Measurements from ENCODE around the gene TMTC1. TPM values are rescaled to one million over a fixed set of nuclear protein-coding genes. Genes with fewer than 3 reads are reported as not detected.

The TMTC1 gene
- total RNA-seq, 1 experiment from 2014 or later = 6.1 TPM

DNA sequence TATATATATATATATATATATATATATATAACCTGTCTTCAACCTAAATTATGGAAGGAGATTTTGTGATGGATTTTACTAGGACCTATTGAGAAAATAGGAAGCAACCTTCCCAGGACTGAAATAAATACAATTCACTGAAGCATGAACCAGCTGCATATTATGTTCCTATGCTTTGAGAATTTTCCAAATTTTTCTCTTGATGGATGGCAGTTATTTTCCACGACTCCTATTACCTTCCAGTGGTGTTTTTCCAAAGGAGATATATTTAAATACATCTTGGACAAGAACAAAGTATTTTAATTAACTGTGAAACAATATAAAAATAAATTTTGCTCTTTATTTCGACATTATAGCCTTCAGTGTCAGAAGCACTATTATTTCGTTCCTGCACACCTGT is 87.9 kb downstream of the TMTC1 start:
- Histone ChIP-seq H3K4me1 (ENCODE audit: insufficient read depth, low read length, poor library complexity, severe bottlenecking) (peaks cover 16% of the 10 kb centered on the region), H3K27me3 (replicated peaks; ENCODE audit: insufficient read depth, low read depth, low read length, poor library complexity) (peaks cover 57% of the 10 kb centered on the region), H3K4me3 (ENCODE audit: low read depth, low read length, poor library complexity, severe bottlenecking) (no peak overlapping the region), H3K9me3 (ENCODE audit: low read depth, low read length, poor library complexity, severe bottlenecking) (no peaks in the 10 kb centered on the region), H3K27ac (ENCODE audit: low read depth, low read length, poor library complexity, severe bottlenecking) (no peak overlapping the region), H3K36me3 (ENCODE audit: insufficient read depth, low read length, poor library complexity, severe bottlenecking) (no peaks in the 10 kb centered on the region)
- no TSS peak for BruUV-seq (replicated peaks)
- CTCF ChIA-PET = no interaction called here
- TF ChIP-seq, protein P1, sequence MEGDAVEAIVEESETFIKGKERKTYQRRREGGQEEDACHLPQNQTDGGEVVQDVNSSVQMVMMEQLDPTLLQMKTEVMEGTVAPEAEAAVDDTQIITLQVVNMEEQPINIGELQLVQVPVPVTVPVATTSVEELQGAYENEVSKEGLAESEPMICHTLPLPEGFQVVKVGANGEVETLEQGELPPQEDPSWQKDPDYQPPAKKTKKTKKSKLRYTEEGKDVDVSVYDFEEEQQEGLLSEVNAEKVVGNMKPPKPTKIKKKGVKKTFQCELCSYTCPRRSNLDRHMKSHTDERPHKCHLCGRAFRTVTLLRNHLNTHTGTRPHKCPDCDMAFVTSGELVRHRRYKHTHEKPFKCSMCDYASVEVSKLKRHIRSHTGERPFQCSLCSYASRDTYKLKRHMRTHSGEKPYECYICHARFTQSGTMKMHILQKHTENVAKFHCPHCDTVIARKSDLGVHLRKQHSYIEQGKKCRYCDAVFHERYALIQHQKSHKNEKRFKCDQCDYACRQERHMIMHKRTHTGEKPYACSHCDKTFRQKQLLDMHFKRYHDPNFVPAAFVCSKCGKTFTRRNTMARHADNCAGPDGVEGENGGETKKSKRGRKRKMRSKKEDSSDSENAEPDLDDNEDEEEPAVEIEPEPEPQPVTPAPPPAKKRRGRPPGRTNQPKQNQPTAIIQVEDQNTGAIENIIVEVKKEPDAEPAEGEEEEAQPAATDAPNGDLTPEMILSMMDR (conservative IDR thresholded peaks at IDR 0.05; ENCODE audit: low read depth, low read length) = no peak
- no peak for TF ChIP-seq EZH2 (IDR thresholded peaks at IDR 0.05; ENCODE audit: borderline replicate concordance, low read depth, low read length, poor library complexity, severe bottlenecking)
- intact Hi-C loops (cut with micrococcal nuclease; ENCODE audit: unreplicated experiment) = no loop called here
- POLR2A ChIA-PET (ENCODE audit: low non-redundant PET) = no interaction called here
- DNase-seq (ENCODE audit: low spot score) = no peak

DNA sequence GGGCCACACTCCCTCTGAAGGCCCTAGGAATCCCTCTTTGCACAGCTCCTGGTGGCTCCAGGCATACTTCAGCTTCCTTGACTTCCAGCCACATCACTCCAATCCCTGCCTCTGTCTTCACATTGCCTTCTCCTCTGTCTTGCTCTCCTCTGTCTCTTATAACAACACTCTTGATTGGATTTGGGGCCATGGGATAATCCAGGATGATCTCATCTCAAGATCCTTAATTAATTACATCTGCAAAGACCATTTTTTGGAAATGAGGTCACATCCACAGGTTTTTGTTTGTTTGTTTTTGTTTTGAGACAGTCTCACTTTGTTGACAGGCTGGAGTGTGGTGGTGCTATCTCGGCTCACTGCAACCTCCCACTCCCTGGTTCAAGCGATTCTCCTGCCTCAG is 88.7 kb downstream of the TMTC1 start:
- H3K36me3 ChIP-seq (ENCODE audit: insufficient read depth, low read length, poor library complexity, severe bottlenecking) = no peaks in the 10 kb centered on the region
- H3K27ac ChIP-seq (ENCODE audit: low read depth, low read length, poor library complexity, severe bottlenecking) = no peak overlapping the region
- peaks cover 59% of the 10 kb centered on the region for H3K27me3 ChIP-seq (replicated peaks; ENCODE audit: insufficient read depth, low read depth, low read length, poor library complexity)
- peaks cover 13% of the 10 kb centered on the region for H3K4me1 ChIP-seq (ENCODE audit: insufficient read depth, low read length, poor library complexity, severe bottlenecking)
- no peaks in the 10 kb centered on the region for H3K9me3 ChIP-seq (ENCODE audit: low read depth, low read length, poor library complexity, severe bottlenecking)
- DNase-seq (ENCODE audit: low spot score) = no peak
- ChIA-PET POLR2A (ENCODE audit: low non-redundant PET) (no interaction called here), CTCF (no interaction called here)
- no TSS peak for BruUV-seq (replicated peaks)
- no peak overlapping the region for H3K4me3 ChIP-seq (ENCODE audit: low read depth, low read length, poor library complexity, severe bottlenecking)
- intact Hi-C loops (cut with micrococcal nuclease; ENCODE audit: unreplicated experiment) = no loop called here
- TF ChIP-seq, protein P1 (conservative IDR thresholded peaks at IDR 0.05; ENCODE audit: low read depth, low read length) = no peak
- TF ChIP-seq EZH2 (IDR thresholded peaks at IDR 0.05; ENCODE audit: borderline replicate concordance, low read depth, low read length, poor library complexity, severe bottlenecking) = no peak

DNA sequence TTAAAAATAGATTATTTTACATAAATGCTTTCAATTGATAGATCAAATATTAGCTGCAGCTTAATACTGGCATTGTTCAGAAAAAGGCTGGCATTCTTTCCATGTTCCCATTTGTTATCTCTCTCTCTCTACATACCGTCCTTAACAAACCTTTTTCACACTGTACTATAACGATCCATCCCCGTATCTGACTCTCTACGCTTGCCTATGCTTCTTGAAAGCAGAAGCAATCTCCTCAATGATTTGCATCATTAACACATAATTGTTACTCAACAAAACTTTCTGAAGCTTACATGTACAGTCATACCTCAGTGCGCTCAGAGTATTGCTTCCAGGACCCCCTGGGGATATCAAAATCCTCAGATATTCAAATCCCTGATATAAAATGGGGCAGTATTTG is 89.7 kb downstream of the TMTC1 start:
- H3K4me3 ChIP-seq (ENCODE audit: low read depth, low read length, poor library complexity, severe bottlenecking) = no peak overlapping the region
- no peak for DNase-seq (ENCODE audit: low spot score)
- H3K36me3 ChIP-seq (ENCODE audit: insufficient read depth, low read length, poor library complexity, severe bottlenecking) = no peaks in the 10 kb centered on the region
- no TSS peak for BruUV-seq (replicated peaks)
- H3K4me1 ChIP-seq (ENCODE audit: insufficient read depth, low read length, poor library complexity, severe bottlenecking) = peaks cover 6% of the 10 kb centered on the region
- TF ChIP-seq EZH2 (IDR thresholded peaks at IDR 0.05; ENCODE audit: borderline replicate concordance, low read depth, low read length, poor library complexity, severe bottlenecking) = no peak
- TF ChIP-seq, protein P1 (conservative IDR thresholded peaks at IDR 0.05; ENCODE audit: low read depth, low read length) = no peak
- no peaks in the 10 kb centered on the region for H3K9me3 ChIP-seq (ENCODE audit: low read depth, low read length, poor library complexity, severe bottlenecking)
- H3K27ac ChIP-seq (ENCODE audit: low read depth, low read length, poor library complexity, severe bottlenecking) = no peak overlapping the region
- intact Hi-C loops (cut with micrococcal nuclease; ENCODE audit: unreplicated experiment) = no loop called here
- H3K27me3 ChIP-seq (replicated peaks; ENCODE audit: insufficient read depth, low read depth, low read length, poor library complexity) = peaks cover 65% of the 10 kb centered on the region
- ChIA-PET POLR2A (ENCODE audit: low non-redundant PET) (no interaction called here), CTCF (no interaction called here)
